Sigmoid colon (tissue), 4 donors: ENCODE data around the gene BTBD9.

ENCODE experiments used
- CTCF ChIP-seq, 4 experiments: fragments of 450-650 bp in 3 of 4; fragments of 200-600 bp in 1 of 4; IDR thresholded peaks; one replicate each; pipeline ENCODE4 v1.5.1; 2016 to 2019; ENCODE audit warnings: antibody characterized with exemption in 4 of 4, mild to moderate bottlenecking in 3 of 4, moderate library complexity in 2 of 4
- EP300 ChIP-seq, 4 donors: sonication (generic); formaldehyde crosslinking; IDR thresholded peaks; one replicate each; pipeline ENCODE4 v1.6.1; 2017; ENCODE audit warnings: antibody characterized with exemption in 4 of 4
- POLR2A ChIP-seq, 2 donors: fragments of 450-650 bp; IDR thresholded peaks; one replicate each; pipeline ENCODE4 v1.6.1; 2016; ENCODE audit warnings: antibody characterized with exemption in 2 of 2, mild to moderate bottlenecking in 2 of 2, moderate library complexity in 2 of 2

DNA sequence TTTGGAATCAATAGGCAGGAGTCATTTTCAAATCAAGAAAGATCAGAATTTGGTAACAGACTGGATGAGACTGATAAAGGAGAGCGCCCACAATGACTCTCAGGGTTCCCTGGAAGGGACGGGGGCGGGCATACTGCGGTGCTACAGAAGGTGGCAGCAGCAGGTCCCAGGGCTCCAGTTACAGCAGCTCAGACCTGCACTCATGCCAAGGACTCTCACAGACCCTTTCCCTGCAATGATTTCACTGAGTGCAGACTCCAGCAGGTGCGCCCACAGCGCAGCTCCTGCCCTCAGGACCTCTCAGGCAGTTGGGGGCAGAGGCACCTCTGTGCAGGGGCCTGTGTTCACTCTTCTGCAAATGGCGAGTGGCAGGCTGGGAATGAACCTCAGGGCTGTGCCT lies 460.4 kb downstream of the BTBD9 start:
- TF ChIP-seq CTCF (IDR thresholded peaks at IDR 0.05) (no peak), EP300 (IDR thresholded peaks at IDR 0.05) (no peak), POLR2A (IDR thresholded peaks at IDR 0.05) (no peak)
